ENCODE measurements around the gene MED12.

Gene MED12

GRCh38 chrX:71118032-71118984, at the start of gene MED12:
MED12 (plus strand) TSS chrX:71118596; CDS start chrX:71118755, 159 bp downstream.
- peak; percentile 87 for DNase-seq (ENCODE audit: low spot score)

GRCh38 chrX:71070531-71070930, 47.9 kb upstream of the MED12 start:
- DNase-seq (ENCODE audit: low spot score) = no peak

- DNase-seq (ENCODE audit: low spot score) = no peak
Measured at GRCh38 chrX:71081330-71082123, 36.9 kb upstream of the MED12 start.

GRCh38 chrX:71082124-71082647, 36.2 kb upstream of the MED12 start:
- DNase-seq (ENCODE audit: low spot score) = no peak

GRCh38 chrX:71082822-71083221, 35.6 kb upstream of the MED12 start:
- no peak for DNase-seq (ENCODE audit: low spot score)

- no peak for DNase-seq (ENCODE audit: low spot score)
Measured at GRCh38 chrX:71085900-71086299, 32.5 kb upstream of the MED12 start.

- DNase-seq (ENCODE audit: low spot score) = no peak
Measured at GRCh38 chrX:71091263-71091662, 27.1 kb upstream of the MED12 start.

- DNase-seq (ENCODE audit: low spot score) = no peak
Measured at GRCh38 chrX:71095033-71095432, 23.4 kb upstream of the MED12 start.

- DNase-seq (ENCODE audit: low spot score) = peak; percentile 95
Measured at GRCh38 chrX:71095555-71095980, 22.8 kb upstream of the MED12 start, which contains the start of gene FOXO4. FOXO4 (plus strand) TSS chrX:71095851; CDS start chrX:71096529, 678 bp downstream.

- peak; percentile 25 for DNase-seq (ENCODE audit: low spot score)
Measured at GRCh38 chrX:71095981-71096759, 22.2 kb upstream of the MED12 start.

- DNase-seq (ENCODE audit: low spot score) = no peak
Measured at GRCh38 chrX:71096760-71097032, 21.7 kb upstream of the MED12 start.

GRCh38 chrX:71098302-71098701, 20.1 kb upstream of the MED12 start:
- peak; percentile 62 for DNase-seq (ENCODE audit: low spot score)

GRCh38 chrX:71098951-71099506, 19.4 kb upstream of the MED12 start:
- DNase-seq (ENCODE audit: low spot score) = no peak

- DNase-seq (ENCODE audit: low spot score) = no peak
Measured at GRCh38 chrX:71099736-71100135, 18.7 kb upstream of the MED12 start.

- DNase-seq (ENCODE audit: low spot score) = no peak
Measured at GRCh38 chrX:71100581-71101505, 17.6 kb upstream of the MED12 start.

GRCh38 chrX:71102292-71102691, 16.1 kb upstream of the MED12 start:
- DNase-seq (ENCODE audit: low spot score) = no peak

GRCh38 chrX:71103110-71103983, 15.0 kb upstream of the MED12 start:
- no peak for DNase-seq (ENCODE audit: low spot score)

GRCh38 chrX:71105628-71106027, 12.8 kb upstream of the MED12 start:
- no peak for DNase-seq (ENCODE audit: low spot score)

- DNase-seq (ENCODE audit: low spot score) = no peak
Measured at GRCh38 chrX:71106427-71106826, 12.0 kb upstream of the MED12 start, which contains the start of gene CXorf65. CXorf65 (minus strand) TSS chrX:71106740; CDS start chrX:71106556, 184 bp downstream.
